Endodermal cell (in vitro differentiated cells): ENCODE data around the gene EN1. TPM values are rescaled to one million over a fixed set of nuclear protein-coding genes. Genes with fewer than 3 reads are reported as not detected.

ENCODE experiments used
- DNase-seq: peaks from one replicate; pipeline ENCODE4 v3.0.0-alpha.2; 2017
- H3K27ac ChIP-seq: 2 replicates; pipeline ENCODE4 v1.5.1; 2013; ENCODE audit warnings: mild to moderate bottlenecking, low read depth, low read length, moderate library complexity
- H3K27me3 ChIP-seq: 2 replicates; pipeline ENCODE4 v1.6.1; 2013; ENCODE audit warnings: mild to moderate bottlenecking, low read length, moderate library complexity; ENCODE audit not compliant: insufficient read depth, control insufficient read depth, poor library complexity, severe bottlenecking
- H3K36me3 ChIP-seq: 2 replicates; pipeline ENCODE4 v1.7.0; 2013; ENCODE audit warnings: mild to moderate bottlenecking, low read length, moderate library complexity; ENCODE audit not compliant: control insufficient read depth, insufficient read depth
- H3K4me1 ChIP-seq: one replicate; pipeline ENCODE4 v1.7.0; 2013; ENCODE audit warnings: low read length; ENCODE audit not compliant: control insufficient read depth, insufficient read depth
- H3K4me3 ChIP-seq: 2 replicates; pipeline ENCODE4 v1.5.1; 2013; ENCODE audit warnings: mild to moderate bottlenecking, low read length, moderate library complexity
- H3K9ac ChIP-seq: 2 replicates; pipeline ENCODE4 v1.6.1; 2013; ENCODE audit warnings: mild to moderate bottlenecking, low read length, moderate library complexity; ENCODE audit not compliant: poor library complexity, severe bottlenecking; ENCODE audit errors: extremely low read depth
- H3K9me3 ChIP-seq: 2 replicates; pipeline ENCODE4 v1.6.1; 2013; ENCODE audit warnings: mild to moderate bottlenecking, low read length, moderate library complexity; ENCODE audit not compliant: control insufficient read depth
- H3K27ac Mint-ChIP-seq: 2 replicates; pipeline ENCODE4 v1.8.0; 2020; ENCODE audit warnings: mixed read lengths
- H3K27me3 Mint-ChIP-seq: 2 replicates; pipeline ENCODE4 v1.8.0; 2021; ENCODE audit warnings: mild to moderate bottlenecking, mixed read lengths; ENCODE audit not compliant: insufficient read depth
- H3K36me3 Mint-ChIP-seq: 2 replicates; pipeline ENCODE4 v1.8.0; 2020; ENCODE audit warnings: low read depth, mixed read lengths
- H3K4me1 Mint-ChIP-seq: 2 replicates; pipeline ENCODE4 v1.8.0; 2020; ENCODE audit warnings: mixed read lengths
- H3K4me3 Mint-ChIP-seq: 2 replicates; pipeline ENCODE4 v1.8.0; 2020; ENCODE audit warnings: mild to moderate bottlenecking, moderate library complexity, mixed read lengths
- H3K9me3 Mint-ChIP-seq: 2 replicates; pipeline ENCODE4 v1.8.0; 2020; ENCODE audit warnings: mild to moderate bottlenecking, mixed read lengths
- CTCF ChIP-seq: fragments of 200-600 bp; sonication (generic); conservative IDR thresholded peaks from 2 replicates; pipeline ENCODE4 v1.5.0; 2021; ENCODE audit warnings: antibody characterized with exemption, mild to moderate bottlenecking
- WGBS, 2 experiments: methylation state at CpG; one replicate each; pipeline versions ENCODE4 v1.1.5 to v1.1.7; 2013; ENCODE audit warnings: missing lambda C conversion rate in 2 of 2, mixed read lengths in 1 of 2; ENCODE audit not compliant: insufficient coverage in 1 of 2, insufficient read length in 1 of 2; 5-methylcytosine and 5-hydroxymethylcytosine counted together
- total RNA-seq, 2 donors: library from RNA; stranded (reverse); fragmentation: NEBNext Ultra II Directional in 1 of 2; extraction: Animal tissue kit (Norgen Biotek cat#: 25700) in 1 of 2; gene quantifications; 2 replicates in 1 of 2; 3 replicates in 1 of 2; pipeline ENCODE4 v1.2.1, GENCODE V29; 2021

The EN1 gene
- total RNA-seq, 2 donors from 2014 or later: not detected

DNA sequence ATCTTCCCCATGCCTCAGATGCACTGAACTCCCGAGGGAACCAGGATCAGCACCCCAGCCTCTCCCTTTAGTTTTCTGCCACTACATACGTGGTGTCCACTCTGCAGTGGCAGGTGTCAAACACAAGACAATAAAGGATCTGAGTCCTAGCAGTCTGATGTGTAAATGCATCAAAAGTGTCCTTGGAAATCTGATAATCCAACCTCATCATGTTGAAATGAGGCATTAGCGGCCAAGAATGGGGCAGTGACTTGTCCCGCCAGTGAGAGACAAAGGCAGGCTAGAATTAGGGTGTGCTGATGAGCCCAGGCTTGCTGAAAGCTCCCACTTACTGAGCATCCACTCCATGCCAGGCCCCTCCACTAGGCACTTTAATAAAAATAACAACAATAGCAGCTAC, 52.9 kb downstream of the EN1 start:
- Mint-ChIP-seq H3K9me3 (no peaks in the 10 kb centered on the region), H3K4me3 (no peak overlapping the region), H3K4me1 (no peaks in the 10 kb centered on the region), H3K36me3 (no peaks in the 10 kb centered on the region), H3K27me3 (peaks cover 64% of the 10 kb centered on the region), H3K27ac (no peak overlapping the region)
- Histone ChIP-seq H3K36me3 (no peaks in the 10 kb centered on the region), H3K4me3 (no peak overlapping the region), H3K9ac (no peak overlapping the region), H3K27ac (no peak overlapping the region), H3K4me1 (no peaks in the 10 kb centered on the region), H3K27me3 (peaks cover 35% of the 10 kb centered on the region), H3K9me3 (no peaks in the 10 kb centered on the region)
- 93% methylated on average over 2 to 4 of the region's 4 CpGs for WGBS, 2 experiments
- no peak for TF ChIP-seq CTCF
- DNase-seq: peak; percentile 10

Other genes with a start within 250 kb of the EN1 start
- not detected for gene MARCO, start 94.5 kb upstream of the EN1 start, total RNA-seq